ENCODE measurements around the gene CAVIN4.
A peak's percentile ranks its signal among the peaks of the same experiment; 100 is the strongest.

The CAVIN4 gene

DNA sequence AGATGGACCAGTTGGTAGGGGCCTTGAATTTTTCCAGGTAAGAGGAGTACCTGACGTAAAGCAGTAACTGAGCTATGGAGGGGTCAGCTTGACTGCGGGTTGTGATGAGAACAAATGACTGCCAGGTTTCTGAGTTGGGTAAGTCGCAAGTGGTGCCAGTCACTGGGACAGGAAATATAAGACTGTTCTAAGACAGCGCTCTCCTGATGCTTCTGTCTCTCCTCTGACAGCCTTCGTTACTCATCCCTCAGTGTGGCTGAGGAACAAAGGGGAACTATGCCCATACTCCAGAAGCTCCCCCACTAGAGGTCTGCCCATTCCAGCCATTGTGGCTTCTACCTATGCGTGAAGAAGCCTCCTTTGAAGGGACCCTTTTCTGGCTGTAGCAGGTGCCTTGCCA, 13.3 kb downstream of the CAVIN4 start:
- no peak for DNase-seq

DNA sequence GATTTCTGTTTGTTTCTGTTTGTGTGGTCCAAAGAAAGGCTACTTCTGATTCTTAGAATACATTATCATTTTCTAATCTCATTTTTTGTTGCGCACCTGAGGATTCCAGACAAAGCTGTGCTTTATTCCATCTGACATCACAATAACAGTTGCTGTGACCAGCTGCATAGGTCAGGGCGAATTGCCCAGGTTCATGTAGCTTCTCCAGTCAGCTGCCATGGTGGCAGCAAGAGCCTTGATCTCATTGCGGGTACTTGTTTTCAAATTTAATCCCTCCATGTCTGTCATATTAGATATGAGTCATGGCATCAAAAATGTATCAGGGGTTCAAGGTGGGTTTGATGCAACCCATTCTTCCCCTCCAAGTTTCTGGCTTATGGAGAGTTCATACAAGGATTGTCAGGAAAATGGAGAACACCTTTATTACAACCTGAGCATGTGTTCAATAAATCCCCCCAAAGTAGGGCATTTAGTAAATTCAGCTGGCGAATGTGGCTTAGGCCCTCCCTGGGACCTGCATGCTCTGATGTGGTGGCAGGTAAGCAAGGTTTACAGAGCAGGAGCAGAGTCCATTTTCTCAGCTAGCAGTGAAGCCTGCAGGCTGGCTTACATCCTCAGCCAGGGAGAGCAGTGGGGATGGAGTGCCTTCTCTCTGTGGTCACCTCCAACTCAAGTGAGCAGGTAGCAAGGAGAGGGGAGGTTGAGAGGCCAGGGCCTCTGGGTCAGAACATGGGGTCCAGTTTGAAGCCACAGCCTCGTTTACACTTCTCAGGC, 13.9 kb downstream of the CAVIN4 start:
- no peak for DNase-seq

DNA sequence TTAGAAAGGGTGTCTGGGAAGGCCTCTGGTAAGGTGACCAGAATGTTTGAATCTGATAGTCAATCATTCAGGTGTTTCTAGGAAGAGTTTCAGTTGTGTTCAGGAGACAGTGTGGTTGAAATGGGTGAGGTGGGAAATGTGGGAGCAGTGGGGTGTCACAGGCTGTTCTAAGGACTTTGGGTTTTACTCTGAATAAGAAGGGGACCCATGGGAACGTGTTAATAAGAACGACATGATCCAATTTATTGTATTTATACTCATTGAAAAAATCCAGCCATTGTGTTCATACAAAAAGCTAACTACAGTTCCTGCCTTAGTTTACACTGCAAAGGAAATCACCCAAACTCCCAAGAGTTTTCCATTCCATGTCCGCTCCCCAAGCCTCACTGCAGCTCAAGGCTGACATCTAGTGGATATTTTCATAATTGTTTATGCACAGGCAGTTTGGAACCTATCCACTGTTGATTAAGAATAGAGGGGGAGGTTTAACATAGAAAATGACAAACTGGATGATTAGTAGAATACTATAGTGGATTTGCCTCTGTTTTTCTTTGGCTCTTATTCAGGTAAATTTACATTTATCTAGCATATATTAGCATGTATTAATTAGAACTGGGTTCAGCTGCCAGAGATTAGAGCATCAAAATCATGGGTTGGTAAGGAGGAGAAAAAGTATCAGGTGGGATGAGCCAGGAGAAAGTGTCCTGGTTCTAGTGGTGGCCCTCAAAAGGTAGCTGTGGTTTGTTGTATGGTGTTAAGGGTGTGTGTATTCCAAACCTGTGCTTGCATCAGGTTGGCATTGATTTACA, 17.7 kb downstream of the CAVIN4 start:
- peak; percentile 49 to 75 for DNase-seq

DNA sequence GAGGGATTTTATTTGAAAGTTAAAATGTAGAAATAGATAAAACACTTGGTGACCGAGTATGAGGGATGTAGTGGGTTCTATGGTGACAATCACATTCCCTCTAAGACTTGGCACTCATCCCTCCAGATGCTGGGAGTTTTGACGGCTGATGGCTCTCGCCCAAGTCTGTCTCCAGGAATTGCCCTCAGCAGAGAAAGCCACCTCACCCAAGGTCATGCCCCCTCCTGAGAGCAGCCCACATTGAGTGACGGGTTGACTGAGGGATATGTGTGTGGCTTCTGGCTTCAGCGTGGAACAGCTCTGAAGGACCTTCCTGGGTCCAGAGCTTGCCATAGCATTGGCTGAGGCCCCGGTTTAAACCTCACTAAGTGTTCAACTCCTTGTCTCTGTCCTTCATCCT, 19.4 kb downstream of the CAVIN4 start:
- no peak for DNase-seq

DNA sequence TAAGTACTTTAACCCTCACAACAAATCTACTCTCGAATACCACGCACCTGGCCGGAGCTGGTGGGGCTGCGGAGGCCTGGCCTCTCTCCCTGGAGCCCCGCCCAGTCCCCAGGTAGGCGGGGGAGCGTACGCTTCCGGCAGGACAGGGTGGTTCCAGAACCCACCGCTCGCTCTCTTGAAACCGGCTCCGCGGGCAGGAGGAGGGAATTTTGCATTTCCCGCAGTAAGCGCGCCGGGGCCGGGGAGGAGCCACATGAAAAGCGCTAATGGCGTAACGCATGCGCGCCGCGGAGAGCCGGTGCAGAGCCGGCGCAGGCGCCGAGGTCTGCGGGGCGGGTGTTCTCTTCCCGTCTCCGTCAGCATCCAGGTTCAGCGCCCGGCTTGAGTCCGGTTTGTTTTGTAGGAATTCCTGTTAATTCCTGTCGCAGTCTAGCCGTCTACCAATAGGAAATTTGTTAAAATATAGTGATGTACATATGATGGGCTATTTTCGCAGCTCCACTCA, 20.8 kb downstream of the CAVIN4 start:
- peak; percentile 69 to 73 for DNase-seq

DNA sequence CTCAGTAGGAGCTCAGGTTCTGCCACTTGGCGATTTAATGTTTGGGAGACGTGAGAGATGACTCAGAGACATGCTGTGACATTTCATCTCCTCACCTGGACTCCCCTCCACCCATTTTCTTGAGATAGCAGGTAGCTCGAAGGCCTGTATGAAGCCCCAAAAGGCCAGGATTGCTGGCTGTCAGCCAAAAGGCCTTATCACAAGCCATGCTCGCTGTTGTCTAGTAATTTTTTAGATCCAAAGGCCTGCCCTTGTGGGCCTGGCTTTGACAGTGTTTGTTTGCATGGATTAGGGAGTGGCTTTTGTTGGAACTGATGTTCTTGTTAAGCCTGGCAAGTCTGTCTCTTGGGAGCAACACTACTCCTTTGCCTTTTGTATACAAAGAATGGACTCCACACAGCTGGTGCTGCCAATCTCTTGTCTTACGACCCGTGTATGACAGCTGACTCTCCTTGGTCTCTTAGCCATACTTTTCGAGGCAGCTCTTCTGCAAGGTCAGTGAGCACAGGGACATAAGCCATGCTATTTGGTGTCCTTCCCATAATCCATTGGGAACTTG, 22.7 kb downstream of the CAVIN4 start:
- no peak for DNase-seq

DNA sequence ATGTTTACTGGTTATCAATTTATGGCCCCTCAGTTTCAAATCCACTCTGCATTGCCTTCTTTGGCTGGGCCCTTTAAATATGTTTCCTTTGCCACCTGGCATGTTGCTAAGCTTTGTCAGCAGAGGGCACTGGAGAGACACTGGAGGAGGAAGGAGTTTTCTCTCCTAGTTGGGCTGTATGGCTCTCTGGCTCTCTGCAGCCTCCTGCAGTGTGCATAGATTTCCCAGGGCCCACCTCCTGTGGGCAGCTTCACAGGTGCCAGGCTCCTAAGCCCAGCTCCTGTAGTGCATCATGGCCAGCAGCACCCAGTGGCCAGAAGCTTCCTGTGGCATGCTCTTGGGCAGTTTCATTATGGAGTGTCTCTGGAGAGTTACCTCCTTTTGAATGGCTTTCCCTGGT, 23.3 kb downstream of the CAVIN4 start:
- DNase-seq = peak in 1 of 2 donors; percentile 39

DNA sequence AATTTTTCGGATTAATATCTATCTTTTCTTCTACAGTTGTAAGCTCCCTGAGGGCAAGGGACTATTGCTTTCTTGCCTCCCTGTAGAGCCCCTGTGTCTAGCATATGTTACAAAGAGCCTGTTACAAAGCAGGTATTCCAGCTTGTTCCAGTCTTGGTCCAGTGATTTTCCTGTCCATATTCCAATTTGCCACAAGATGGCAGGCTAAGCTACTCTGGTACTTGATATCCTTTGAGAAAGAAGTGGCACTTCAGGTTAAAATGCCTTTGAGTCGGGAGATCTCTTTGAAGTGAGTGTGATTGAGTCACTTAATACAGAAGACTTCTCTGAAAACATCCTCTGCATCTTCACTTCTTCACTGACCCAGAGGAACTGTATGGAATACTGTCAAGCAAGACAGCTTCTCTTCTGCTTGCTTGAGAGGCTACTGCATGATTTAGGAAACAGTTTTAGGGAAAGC, 24.5 kb downstream of the CAVIN4 start:
- DNase-seq = peak in 1 of 2 donors; percentile 40

DNA sequence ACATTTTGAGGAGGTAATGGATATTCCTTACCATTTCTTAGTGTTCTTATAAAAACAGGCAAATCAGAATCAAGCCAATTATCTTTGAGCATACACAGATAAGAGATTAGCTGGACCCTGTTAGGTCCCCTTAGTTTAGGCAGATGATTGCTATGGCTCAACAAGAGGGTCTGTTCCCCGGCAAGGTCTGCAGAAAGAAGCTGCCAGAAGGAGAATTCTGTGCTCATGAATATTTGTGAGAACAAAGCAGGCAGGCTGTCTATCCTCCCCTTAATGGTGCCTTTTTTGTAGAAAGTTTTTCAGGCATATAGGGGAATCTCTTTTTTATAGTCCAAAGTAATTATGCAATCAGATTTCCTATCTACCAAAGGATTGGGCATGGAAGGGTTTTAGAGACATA, 27.5 kb downstream of the CAVIN4 start:
- DNase-seq = no peak

DNA sequence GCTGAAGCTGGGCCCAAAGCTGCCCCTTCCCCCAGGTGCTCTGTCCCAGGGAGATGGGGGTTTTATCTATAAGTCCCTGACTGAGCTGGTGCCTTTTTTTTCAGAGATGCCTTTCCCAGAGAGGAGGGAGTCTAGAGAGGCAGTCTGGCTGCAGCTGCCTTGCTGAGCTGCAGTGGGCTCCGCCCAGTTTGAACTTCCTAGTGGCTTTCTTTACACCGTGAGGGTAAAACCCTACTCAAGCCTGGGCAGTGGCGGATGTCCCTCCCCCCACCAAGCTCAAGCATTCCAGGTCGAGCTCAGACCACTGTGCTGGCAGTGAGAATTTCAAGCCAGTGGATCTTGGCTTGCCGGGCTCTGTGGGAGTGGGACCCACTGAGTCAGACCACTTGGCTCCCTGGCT, 41.3 kb downstream of the CAVIN4 start:
- no peak for DNase-seq

DNA sequence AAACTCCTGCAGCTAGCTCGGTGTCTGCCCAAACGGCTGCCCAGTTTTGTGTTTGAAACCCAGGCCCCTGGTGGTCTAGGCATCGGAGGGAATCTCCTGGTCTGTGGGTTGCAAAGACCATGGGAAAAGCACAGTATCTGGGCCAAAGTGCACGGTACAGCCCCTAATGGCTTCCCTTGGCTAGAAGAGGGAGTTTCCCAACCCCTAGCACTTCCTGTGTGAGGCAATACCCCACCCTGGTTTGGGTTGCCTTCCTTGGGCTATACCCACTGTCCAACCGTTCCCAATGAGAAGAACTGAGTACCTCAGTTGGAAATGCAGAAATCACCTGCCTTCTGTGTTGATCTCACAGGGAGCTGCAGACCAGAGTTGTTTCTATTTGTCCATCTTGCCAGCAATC, 41.8 kb downstream of the CAVIN4 start:
- DNase-seq = no peak

DNA sequence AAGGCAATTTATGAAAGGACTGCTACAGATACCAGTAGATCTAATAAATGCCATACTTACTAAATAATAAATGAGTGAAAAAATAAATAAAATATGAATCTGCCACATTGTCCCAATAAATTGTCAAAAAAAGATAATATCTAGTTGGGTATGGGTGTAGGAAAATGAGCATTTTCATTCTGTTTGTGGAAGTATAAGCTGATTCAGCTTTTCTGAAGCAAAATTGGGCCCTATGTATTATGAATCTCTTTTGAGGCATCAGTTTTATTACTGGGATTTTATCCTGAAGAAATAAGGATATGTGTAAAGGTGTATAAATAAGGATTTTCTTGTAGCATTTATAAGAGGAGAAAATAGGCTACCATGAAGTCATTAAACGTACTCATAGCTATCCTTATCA, 46.1 kb downstream of the CAVIN4 start:
- DNase-seq = no peak

DNA sequence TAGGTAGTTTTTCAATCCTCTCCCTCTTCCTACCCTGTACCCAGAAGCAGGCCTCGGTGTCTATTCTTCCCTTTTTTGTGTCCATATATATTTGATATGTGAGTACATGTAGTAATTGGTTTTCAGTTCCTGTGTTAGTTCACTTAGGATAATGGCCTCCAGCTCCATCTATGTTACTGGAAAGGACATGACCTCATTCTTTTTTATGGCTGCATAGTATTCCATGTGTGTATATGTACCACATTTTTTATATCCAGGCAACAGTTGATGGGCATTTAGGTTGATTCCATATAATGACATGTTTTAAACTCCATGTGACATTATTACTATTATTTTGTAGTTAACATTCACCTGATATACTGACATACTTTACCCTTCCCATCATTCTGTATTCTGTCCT, 49.1 kb downstream of the CAVIN4 start:
- DNase-seq = no peak

DNA sequence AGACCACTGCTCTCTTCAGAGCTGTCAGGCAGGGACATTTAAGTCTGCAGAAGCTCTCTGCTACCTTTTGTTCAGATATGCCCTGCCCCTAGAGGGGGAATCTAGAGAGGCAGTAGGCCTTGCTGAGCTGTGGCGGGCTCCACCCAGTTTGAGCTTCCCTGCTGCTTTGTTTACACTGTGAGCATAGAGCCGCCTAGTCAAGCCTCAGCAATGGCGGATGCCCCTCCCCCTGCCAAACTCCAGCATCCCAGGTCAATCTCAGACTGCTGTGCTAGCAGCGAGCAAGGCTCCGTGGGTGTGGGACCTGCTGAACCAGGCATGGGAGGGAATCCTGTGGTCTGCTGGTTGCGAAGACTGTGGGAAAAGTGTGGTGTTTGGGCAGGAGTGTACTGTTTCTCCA, 59.9 kb downstream of the CAVIN4 start:
- DNase-seq = no peak

Measured in hippocampal formation (tissue), 2 donors.